Esophagus muscularis mucosa (tissue), 3 donors: ENCODE results near the gene TECTB.

Source experiments
- CTCF ChIP-seq, 3 experiments: fragments of 200-600 bp in 2 of 3; fragments of 450-650 bp in 1 of 3; sonication (generic) in 2 of 3; IDR thresholded peaks; one replicate each; pipeline ENCODE4 v1.5.1; 2017 to 2019; ENCODE audit warnings: antibody characterized with exemption in 3 of 3, mild to moderate bottlenecking in 2 of 3, moderate library complexity in 1 of 3
- POLR2AphosphoS5 ChIP-seq, 2 donors: sonication (generic); formaldehyde crosslinking; IDR thresholded peaks; one replicate each; pipeline ENCODE4 v1.6.1; 2017; ENCODE audit warnings: antibody characterized with exemption in 2 of 2

- no peak for TF ChIP-seq CTCF (IDR thresholded peaks at IDR 0.05)
- no peak for TF ChIP-seq POLR2AphosphoS5 (IDR thresholded peaks at IDR 0.05)
These were observed at the start of gene TECTB for GRCh38 chr10:112283100-112283499.
